Ureter (tissue), 1 donor: ENCODE results near the gene SIRT3. TPM values are rescaled to one million over a fixed set of nuclear protein-coding genes. Genes with fewer than 3 reads are reported as not detected.

Source experiments
- total RNA-seq: library from RNA; stranded (reverse); gene quantifications from one replicate; pipeline ENCODE4 v1.2.4, GENCODE V29; 2023
- donor health status: DM: yes; HTN: yes; CAD: no.

The SIRT3 gene
- total RNA-seq, 1 donor from 2014 or later, result 13.9 TPM

Other genes starting within 250 kb of the SIRT3 start
- not detected for gene SCGB1C1, start 43.3 kb downstream of the SIRT3 start, total RNA-seq
- gene BET1L, start 28.9 kb downstream of the SIRT3 start, total RNA-seq, result 59.9 TPM
- 108 TPM for gene RIC8A, start 28.6 kb downstream of the SIRT3 start, total RNA-seq
- gene PSMD13, start 634 bp upstream of the SIRT3 start, total RNA-seq, result 87.5 TPM
- gene NLRP6, start 42.1 kb upstream of the SIRT3 start, total RNA-seq, result 0.36 TPM
- gene PGGHG, start 52.8 kb upstream of the SIRT3 start, total RNA-seq, result 45.0 TPM
- gene IFITM5, start 63.2 kb upstream of the SIRT3 start, total RNA-seq, result not detected
- 408 TPM for gene IFITM2, start 71.5 kb upstream of the SIRT3 start, total RNA-seq
- 150 TPM for gene IFITM1, start 77.7 kb upstream of the SIRT3 start, total RNA-seq
- gene IFITM3, start 84.5 kb upstream of the SIRT3 start, total RNA-seq, result 536 TPM
- gene B4GALNT4, start 133.2 kb upstream of the SIRT3 start, total RNA-seq, result 3.3 TPM
- gene PKP3, start 157.9 kb upstream of the SIRT3 start, total RNA-seq, result 78.5 TPM
- gene SIGIRR, start 178.7 kb upstream of the SIRT3 start, total RNA-seq, result 73.9 TPM
- 17.9 TPM for gene ANO9, start 205.7 kb upstream of the SIRT3 start, total RNA-seq
- gene PTDSS2, start 213.9 kb upstream of the SIRT3 start, total RNA-seq, result 28.6 TPM